Prostate gland (tissue), 2 donors: Measurements from ENCODE around the gene TMTC2.

ENCODE experiments used
- CTCF ChIP-seq, 4 experiments: fragments of 200-600 bp in 2 of 4; fragments of 450-650 bp in 2 of 4; sonication (generic) in 2 of 4; IDR thresholded peaks; 1 replicate in 3 of 4; 2 replicates in 1 of 4; pipeline ENCODE4 v1.5.1; 2016 to 2019; ENCODE audit warnings: antibody characterized with exemption in 4 of 4, mild to moderate bottlenecking in 2 of 4, moderate library complexity in 2 of 4
- POLR2A ChIP-seq: fragments of 450-650 bp; IDR thresholded peaks from one replicate; pipeline ENCODE4 v1.6.1; 2016; ENCODE audit warnings: antibody characterized with exemption, mild to moderate bottlenecking
- POLR2AphosphoS5 ChIP-seq: sonication (generic); formaldehyde crosslinking; IDR thresholded peaks from one replicate; pipeline ENCODE4 v1.6.1; 2017; ENCODE audit warnings: antibody characterized with exemption

GRCh38 chr12:82942521-82942920, 255.8 kb downstream of the TMTC2 start:
- TF ChIP-seq CTCF (IDR thresholded peaks at IDR 0.05) = no peak
- no peak for TF ChIP-seq POLR2A
- no peak for TF ChIP-seq POLR2AphosphoS5
